AG04449 (cell line): ENCODE measurements around the gene CROT.
"Not testable (repeated sequence)": the region's sequence is repeated elsewhere in the genome, so short reads cannot be mapped to it uniquely, and the experiment has no call there.

ENCODE experiments used
- CTCF ChIA-PET: fragments of 350-600 bp; formaldehyde crosslinking; extraction: SDS; loops from one replicate; lab custom pipeline; 2021; ENCODE audit warnings: antibody characterized with exemption; lab: Yijun Ruan, JAX
- POLR2A ChIA-PET: fragments of 400-600, 350-600 bp; formaldehyde crosslinking; extraction: SDS; loops from one replicate; lab custom pipeline; 2020; ENCODE audit warnings: antibody characterized with exemption, inconsistent platforms; lab: Yijun Ruan, JAX
- DNase-seq: peaks from one replicate; pipeline ENCODE4 v3.0.0-alpha.2; 2010; ENCODE audit warnings: low read depth, low spot score
- H3K4me3 ChIP-seq: 2 replicates; pipeline ENCODE4 v1.5.1; 2011; ENCODE audit warnings: low read depth, mild to moderate bottlenecking, control low read depth, low read length
- CTCF ChIP-seq: IDR thresholded peaks from one replicate; pipeline ENCODE4 v1.5.1; 2011; ENCODE audit warnings: mild to moderate bottlenecking, moderate library complexity, low read length, control low read depth, inconsistent platforms; ENCODE audit not compliant: insufficient read depth; ENCODE audit errors: missing control alignments

The CROT gene

GRCh38 chr7:87316846-87317552 lies 28.5 kb upstream of the CROT start:
- CTCF ChIA-PET = interaction anchor here (1.2 to 12.2 kb wide), 4 partner anchors 9 to 98 kb away, joined by 3 to 488 read pairs (median 6); no protein-coding TSS in a partner anchor

GRCh38 chr7:87317691-87318245 lies 27.7 kb upstream of the CROT start:
- no peak overlapping the region for H3K4me3 ChIP-seq
- POLR2A ChIA-PET = no interaction called here
- TF ChIP-seq CTCF = no peak
- CTCF ChIA-PET = interaction anchor here (1.2 to 12.2 kb wide), 4 partner anchors 9 to 97 kb away, joined by 3 to 488 read pairs (median 6); no protein-coding TSS in a partner anchor
- no peak for DNase-seq

More at GRCh38 chr7:87316846-87317552, 28.5 kb upstream of the CROT start:
- H3K4me3 ChIP-seq = no peak overlapping the region
- POLR2A ChIA-PET = interaction anchor here (0.8 kb wide), 1 partner anchor 98 kb away, joined by 3 read pairs; no protein-coding TSS in a partner anchor
- peak; percentile 77 for DNase-seq
- TF ChIP-seq CTCF = no peak

- no peak overlapping the region for H3K4me3 ChIP-seq
- DNase-seq = no peak
- no peak for TF ChIP-seq CTCF
- POLR2A ChIA-PET = no interaction called here
- CTCF ChIA-PET = interaction anchor here (1.7 to 12.2 kb wide), 2 partner anchors 17 to 96 kb away, joined by 3 to 488 read pairs; no protein-coding TSS in a partner anchor
These were observed 26.7 kb upstream of the CROT start for GRCh38 chr7:87318741-87319140.

GRCh38 chr7:87319154-87319581 lies 26.3 kb upstream of the CROT start:
- CTCF ChIA-PET = interaction anchor here (1.7 to 12.2 kb wide), 2 partner anchors 18 to 96 kb away, joined by 3 to 488 read pairs; no protein-coding TSS in a partner anchor
- POLR2A ChIA-PET, H3K4me3 ChIP-seq: not testable (repeated sequence)

GRCh38 chr7:87322912-87323311 lies 22.6 kb upstream of the CROT start:
- TF ChIP-seq CTCF = no peak
- H3K4me3 ChIP-seq = no peak overlapping the region
- ChIA-PET CTCF (interaction anchor here (0.7 to 6.0 kb wide), 2 partner anchors 11 to 94 kb away, joined by 3 to 59 read pairs; no protein-coding TSS in a partner anchor), POLR2A (no interaction called here)
- DNase-seq = no peak

More at GRCh38 chr7:87319154-87319581, 26.3 kb upstream of the CROT start:
- DNase-seq = not testable (repeated sequence)

GRCh38 chr7:87325576-87326370 lies 19.7 kb upstream of the CROT start:
- TF ChIP-seq CTCF = no peak
- ChIA-PET POLR2A (no interaction called here), CTCF (interaction anchor here (1.0 to 6.0 kb wide), 2 partner anchors 9 to 92 kb away, joined by 4 to 59 read pairs; no protein-coding TSS in a partner anchor)
- no peak for DNase-seq
- no peak overlapping the region for H3K4me3 ChIP-seq
